Measurements from ENCODE around the gene SIRT5. TPM values are rescaled to one million over a fixed set of nuclear protein-coding genes. Genes with fewer than 3 reads are reported as not detected.

SIRT5 gene
- total RNA-seq, 2 donors from 2014 or later, result 13.3 to 13.7 TPM

DNA sequence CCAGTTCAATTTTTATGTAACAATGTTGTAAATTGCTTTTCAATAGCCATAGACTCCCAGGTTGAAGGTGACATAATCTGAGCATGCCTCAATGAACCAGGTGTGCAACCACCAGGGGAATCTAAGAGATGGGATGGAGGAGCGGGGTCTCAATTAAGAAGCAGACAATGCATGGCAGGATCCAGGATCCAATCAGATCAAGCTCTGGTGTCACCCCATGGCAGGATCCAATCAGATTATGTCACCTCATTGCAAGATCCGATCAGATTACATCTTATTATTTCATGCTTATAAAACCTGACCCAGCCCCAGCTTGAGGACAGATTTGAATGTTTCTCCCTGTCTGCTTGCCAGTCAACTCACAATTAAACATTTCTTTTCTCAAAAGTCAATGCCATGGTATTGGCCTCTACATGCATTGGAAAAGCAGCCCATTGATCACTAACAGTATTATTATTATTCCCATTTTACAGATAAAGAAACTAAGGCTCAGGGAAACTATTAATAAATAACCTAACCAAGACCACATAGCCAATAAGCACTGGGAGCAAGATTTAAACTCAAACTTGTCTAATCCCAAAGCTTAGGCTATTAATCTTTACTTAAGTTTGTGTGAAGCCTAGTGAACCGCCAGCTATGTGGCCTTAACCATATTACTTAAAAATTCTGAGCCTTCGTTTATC, 14.3 kb upstream of the SIRT5 start:
- Histone ChIP-seq H3K27me3 (no peaks in the 10 kb centered on the region), H3K9me3 (no peaks in the 10 kb centered on the region), H3K27ac (no peak overlapping the region), H3K36me3 (no peaks in the 10 kb centered on the region), H3K4me1 (no peaks in the 10 kb centered on the region), H3K9ac (ENCODE audit: low read depth in 2 of 2, low read length in 2 of 2) (no peak overlapping the region), H3K4me3 (no peak overlapping the region)
- intact Hi-C loops (cut with DNase I), result no loop called here
- TF ChIP-seq, protein P1, sequence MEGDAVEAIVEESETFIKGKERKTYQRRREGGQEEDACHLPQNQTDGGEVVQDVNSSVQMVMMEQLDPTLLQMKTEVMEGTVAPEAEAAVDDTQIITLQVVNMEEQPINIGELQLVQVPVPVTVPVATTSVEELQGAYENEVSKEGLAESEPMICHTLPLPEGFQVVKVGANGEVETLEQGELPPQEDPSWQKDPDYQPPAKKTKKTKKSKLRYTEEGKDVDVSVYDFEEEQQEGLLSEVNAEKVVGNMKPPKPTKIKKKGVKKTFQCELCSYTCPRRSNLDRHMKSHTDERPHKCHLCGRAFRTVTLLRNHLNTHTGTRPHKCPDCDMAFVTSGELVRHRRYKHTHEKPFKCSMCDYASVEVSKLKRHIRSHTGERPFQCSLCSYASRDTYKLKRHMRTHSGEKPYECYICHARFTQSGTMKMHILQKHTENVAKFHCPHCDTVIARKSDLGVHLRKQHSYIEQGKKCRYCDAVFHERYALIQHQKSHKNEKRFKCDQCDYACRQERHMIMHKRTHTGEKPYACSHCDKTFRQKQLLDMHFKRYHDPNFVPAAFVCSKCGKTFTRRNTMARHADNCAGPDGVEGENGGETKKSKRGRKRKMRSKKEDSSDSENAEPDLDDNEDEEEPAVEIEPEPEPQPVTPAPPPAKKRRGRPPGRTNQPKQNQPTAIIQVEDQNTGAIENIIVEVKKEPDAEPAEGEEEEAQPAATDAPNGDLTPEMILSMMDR (IDR thresholded peaks at IDR 0.05), result no peak
- no peak for DNase-seq

DNA sequence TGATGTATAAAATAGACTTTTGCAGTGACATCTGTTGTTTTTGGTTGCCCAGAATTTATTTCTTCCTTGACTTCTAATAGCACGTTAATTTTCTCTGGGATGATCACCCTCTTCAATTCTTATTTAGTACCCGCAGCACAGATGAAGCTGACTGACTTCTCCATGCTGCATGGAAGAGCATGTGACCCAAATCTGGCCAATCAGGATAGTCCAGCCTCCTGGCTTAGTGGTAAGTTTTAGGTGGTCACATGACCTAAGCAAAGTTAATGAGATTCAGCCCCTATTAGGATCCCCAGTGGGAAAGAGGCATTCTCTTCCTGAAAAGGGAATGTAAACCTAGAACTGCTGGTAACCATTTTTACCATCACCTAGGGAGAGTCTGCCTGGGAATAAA, 13.8 kb upstream of the SIRT5 start:
- TF ChIP-seq, protein P1 (IDR thresholded peaks at IDR 0.05), result no peak
- H3K36me3 ChIP-seq, result no peaks in the 10 kb centered on the region
- H3K4me1 ChIP-seq, result no peaks in the 10 kb centered on the region
- H3K27me3 ChIP-seq, result no peaks in the 10 kb centered on the region
- H3K4me3 ChIP-seq, result no peak overlapping the region
- H3K9ac ChIP-seq (ENCODE audit: low read depth in 2 of 2, low read length in 2 of 2), result no peak overlapping the region
- H3K27ac ChIP-seq, result no peak overlapping the region
- no peak for DNase-seq
- intact Hi-C loops (cut with DNase I), result no loop called here
- no peaks in the 10 kb centered on the region for H3K9me3 ChIP-seq

DNA sequence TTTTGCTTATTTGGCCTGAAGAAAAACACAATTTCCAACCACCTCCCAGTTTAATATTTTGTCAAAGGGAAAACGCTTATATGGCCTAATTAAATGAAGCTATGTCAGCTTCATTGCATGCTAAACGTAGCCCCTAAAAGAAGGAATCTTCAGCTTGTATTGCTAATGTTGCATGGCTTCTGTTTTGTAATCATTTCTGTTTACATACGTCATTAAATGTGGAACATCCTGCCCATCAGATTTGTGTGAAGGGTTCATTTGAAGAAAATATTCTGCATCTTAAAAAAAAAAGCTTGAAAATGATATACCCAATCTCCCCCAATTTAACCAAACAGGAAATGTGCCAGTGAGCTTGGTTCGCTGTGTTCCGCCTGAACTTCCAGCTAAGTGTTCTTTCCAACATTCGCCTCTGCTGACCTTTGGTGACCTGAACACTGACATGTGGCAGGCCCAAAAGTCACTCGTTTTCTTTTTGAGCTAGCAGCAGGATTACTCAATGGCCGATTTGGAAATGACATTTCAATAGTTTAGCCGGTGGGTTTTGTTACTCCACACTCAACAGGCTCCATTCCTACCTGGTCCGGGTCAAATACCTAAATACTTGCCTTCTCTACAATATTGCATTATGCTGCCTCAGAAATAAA, 12.7 kb upstream of the SIRT5 start:
- H3K4me3 ChIP-seq, result no peak overlapping the region
- no peak for DNase-seq
- H3K9me3 ChIP-seq, result no peaks in the 10 kb centered on the region
- H3K27me3 ChIP-seq, result no peaks in the 10 kb centered on the region
- H3K36me3 ChIP-seq, result no peaks in the 10 kb centered on the region
- TF ChIP-seq, protein P1 (IDR thresholded peaks at IDR 0.05), result no peak
- H3K27ac ChIP-seq, result no peak overlapping the region
- intact Hi-C loops (cut with DNase I), result no loop called here
- H3K9ac ChIP-seq (ENCODE audit: low read depth in 2 of 2, low read length in 2 of 2), result no peak overlapping the region
- H3K4me1 ChIP-seq, result no peaks in the 10 kb centered on the region

DNA sequence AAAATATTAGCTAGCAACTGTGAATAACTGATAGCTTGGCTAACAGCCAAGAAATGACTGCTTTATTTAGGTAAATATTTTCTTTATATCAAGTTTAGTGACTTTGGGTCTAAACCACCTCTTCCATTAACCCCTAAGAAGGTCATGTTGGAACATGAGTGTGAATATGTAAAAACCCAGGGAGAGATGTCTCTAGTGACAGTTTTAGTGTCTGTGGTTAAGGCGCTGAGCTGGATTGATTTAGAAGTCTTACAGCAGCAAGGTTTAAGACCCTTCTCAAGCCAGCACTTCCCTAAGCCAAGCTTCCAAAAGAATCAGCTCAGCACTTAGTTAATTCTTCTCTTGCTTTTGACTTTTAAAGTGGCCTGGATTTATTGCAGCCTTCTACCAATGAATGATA, 11.4 kb upstream of the SIRT5 start:
- Histone ChIP-seq H3K27ac (no peak overlapping the region), H3K4me1 (no peaks in the 10 kb centered on the region), H3K4me3 (no peak overlapping the region), H3K9ac (ENCODE audit: low read depth in 2 of 2, low read length in 2 of 2) (no peak overlapping the region), H3K36me3 (no peaks in the 10 kb centered on the region), H3K27me3 (no peaks in the 10 kb centered on the region), H3K9me3 (no peaks in the 10 kb centered on the region)
- intact Hi-C loops (cut with DNase I), result no loop called here
- TF ChIP-seq, protein P1 (IDR thresholded peaks at IDR 0.05), result no peak
- no peak for DNase-seq

DNA sequence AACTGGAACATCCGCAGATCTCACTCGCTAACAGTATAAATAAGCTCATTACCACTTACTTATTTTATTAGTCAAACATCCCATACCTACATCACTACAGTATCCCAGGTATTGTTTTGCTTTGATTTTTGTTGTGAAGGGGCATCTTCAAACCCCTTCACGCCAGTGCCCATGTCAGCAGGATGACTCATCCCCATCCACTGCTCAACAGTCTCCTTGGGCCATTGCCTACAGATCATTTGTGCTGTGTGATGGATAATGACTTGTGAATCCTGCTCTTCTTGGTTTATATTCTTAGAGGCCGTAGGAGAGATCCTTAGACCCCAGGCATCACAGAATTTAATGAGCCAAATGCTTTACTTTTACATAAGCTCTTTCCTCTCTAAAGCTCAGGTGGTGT, 8.5 kb upstream of the SIRT5 start:
- no peaks in the 10 kb centered on the region for H3K4me1 ChIP-seq
- TF ChIP-seq, protein P1 (IDR thresholded peaks at IDR 0.05), result no peak
- intact Hi-C loops (cut with DNase I), result no loop called here
- H3K27me3 ChIP-seq, result no peaks in the 10 kb centered on the region
- no peaks in the 10 kb centered on the region for H3K36me3 ChIP-seq
- H3K27ac ChIP-seq, result no peak overlapping the region
- no peak for DNase-seq
- no peak overlapping the region for H3K9ac ChIP-seq (ENCODE audit: low read depth in 2 of 2, low read length in 2 of 2)
- H3K4me3 ChIP-seq, result no peak overlapping the region
- H3K9me3 ChIP-seq, result no peaks in the 10 kb centered on the region
